Neural cell (in vitro differentiated cells): ENCODE measurements around the gene PRELID1.

Experiments used
- EP300 ChIP-seq: fragments of 450-650 bp; conservative IDR thresholded peaks from 2 replicates; pipeline ENCODE4 v1.6.1; 2014; ENCODE audit warnings: antibody characterized with exemption, mild to moderate bottlenecking, moderate library complexity; ENCODE audit not compliant: poor library complexity, severe bottlenecking
- EZH2 ChIP-seq: fragments of 200-600, 300-800 bp; shearing (Covaris generic), sonication (generic); IDR thresholded peaks from 2 replicates; pipeline ENCODE4 v1.6.1; 2014; ENCODE audit warnings: antibody characterized with exemption, low read length, borderline replicate concordance, mild to moderate bottlenecking; ENCODE audit not compliant: insufficient read depth, poor library complexity, severe bottlenecking
- MXI1 ChIP-seq: fragments of 450-650 bp; conservative IDR thresholded peaks from 2 replicates; pipeline ENCODE4 v1.6.1; 2014; ENCODE audit warnings: antibody characterized with exemption, mild to moderate bottlenecking; ENCODE audit not compliant: poor library complexity, severe bottlenecking
- POLR2AphosphoS5 ChIP-seq: IDR thresholded peaks from 2 replicates; pipeline ENCODE4 v1.6.1; 2012
- RAD21 ChIP-seq: fragments of 450-650 bp; conservative IDR thresholded peaks from 2 replicates; pipeline ENCODE4 v1.6.1; 2014; ENCODE audit warnings: antibody characterized with exemption, mild to moderate bottlenecking, moderate library complexity
- SMC3 ChIP-seq: fragments of 450-650 bp; conservative IDR thresholded peaks from 2 replicates; pipeline ENCODE4 v1.6.1; 2014; ENCODE audit warnings: antibody characterized with exemption, mild to moderate bottlenecking, moderate library complexity; ENCODE audit not compliant: poor library complexity
- TAF1 ChIP-seq: IDR thresholded peaks from 2 replicates; pipeline ENCODE4 v1.6.1; 2012; ENCODE audit warnings: low read depth
- TF ChIP-seq, protein P1 (sequence below): fragments of 450-650 bp; IDR thresholded peaks from 2 replicates; pipeline ENCODE4 v1.5.1; 2014; ENCODE audit warnings: antibody characterized with exemption, mild to moderate bottlenecking, moderate library complexity; ENCODE audit not compliant: poor library complexity, severe bottlenecking
- TF ChIP-seq, protein P2 (sequence below): IDR thresholded peaks from 2 replicates; pipeline ENCODE4 v1.6.1; 2012; ENCODE audit warnings: borderline replicate concordance

DNA sequence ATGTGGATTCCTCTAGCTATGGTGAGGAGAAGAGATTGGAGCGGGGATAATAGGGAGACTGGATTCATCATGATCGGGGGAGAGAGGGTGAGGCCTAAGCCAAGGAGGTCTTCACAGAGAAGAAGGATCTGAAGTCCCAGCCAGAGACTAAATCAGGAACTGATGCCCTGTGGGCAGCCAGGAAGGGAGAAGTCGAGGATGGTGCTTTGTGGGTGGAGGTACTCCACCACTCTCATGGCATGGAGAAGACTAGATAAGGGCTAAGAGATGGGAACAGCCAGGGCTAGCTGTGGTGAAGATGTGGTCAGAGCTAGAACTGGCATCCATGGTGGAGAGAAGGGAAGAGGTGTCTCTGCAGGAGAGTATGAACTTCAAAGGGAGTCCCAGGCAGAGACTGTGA, 51.1 kb downstream of the PRELID1 start:
- TF ChIP-seq, protein P1, sequence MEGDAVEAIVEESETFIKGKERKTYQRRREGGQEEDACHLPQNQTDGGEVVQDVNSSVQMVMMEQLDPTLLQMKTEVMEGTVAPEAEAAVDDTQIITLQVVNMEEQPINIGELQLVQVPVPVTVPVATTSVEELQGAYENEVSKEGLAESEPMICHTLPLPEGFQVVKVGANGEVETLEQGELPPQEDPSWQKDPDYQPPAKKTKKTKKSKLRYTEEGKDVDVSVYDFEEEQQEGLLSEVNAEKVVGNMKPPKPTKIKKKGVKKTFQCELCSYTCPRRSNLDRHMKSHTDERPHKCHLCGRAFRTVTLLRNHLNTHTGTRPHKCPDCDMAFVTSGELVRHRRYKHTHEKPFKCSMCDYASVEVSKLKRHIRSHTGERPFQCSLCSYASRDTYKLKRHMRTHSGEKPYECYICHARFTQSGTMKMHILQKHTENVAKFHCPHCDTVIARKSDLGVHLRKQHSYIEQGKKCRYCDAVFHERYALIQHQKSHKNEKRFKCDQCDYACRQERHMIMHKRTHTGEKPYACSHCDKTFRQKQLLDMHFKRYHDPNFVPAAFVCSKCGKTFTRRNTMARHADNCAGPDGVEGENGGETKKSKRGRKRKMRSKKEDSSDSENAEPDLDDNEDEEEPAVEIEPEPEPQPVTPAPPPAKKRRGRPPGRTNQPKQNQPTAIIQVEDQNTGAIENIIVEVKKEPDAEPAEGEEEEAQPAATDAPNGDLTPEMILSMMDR, result no peak
- TF ChIP-seq SMC3 (no peak), MXI1 (no peak), EP300 (no peak), TAF1 (no peak), EZH2 (no peak), RAD21 (no peak), POLR2AphosphoS5 (no peak)
- TF ChIP-seq, protein P2, sequence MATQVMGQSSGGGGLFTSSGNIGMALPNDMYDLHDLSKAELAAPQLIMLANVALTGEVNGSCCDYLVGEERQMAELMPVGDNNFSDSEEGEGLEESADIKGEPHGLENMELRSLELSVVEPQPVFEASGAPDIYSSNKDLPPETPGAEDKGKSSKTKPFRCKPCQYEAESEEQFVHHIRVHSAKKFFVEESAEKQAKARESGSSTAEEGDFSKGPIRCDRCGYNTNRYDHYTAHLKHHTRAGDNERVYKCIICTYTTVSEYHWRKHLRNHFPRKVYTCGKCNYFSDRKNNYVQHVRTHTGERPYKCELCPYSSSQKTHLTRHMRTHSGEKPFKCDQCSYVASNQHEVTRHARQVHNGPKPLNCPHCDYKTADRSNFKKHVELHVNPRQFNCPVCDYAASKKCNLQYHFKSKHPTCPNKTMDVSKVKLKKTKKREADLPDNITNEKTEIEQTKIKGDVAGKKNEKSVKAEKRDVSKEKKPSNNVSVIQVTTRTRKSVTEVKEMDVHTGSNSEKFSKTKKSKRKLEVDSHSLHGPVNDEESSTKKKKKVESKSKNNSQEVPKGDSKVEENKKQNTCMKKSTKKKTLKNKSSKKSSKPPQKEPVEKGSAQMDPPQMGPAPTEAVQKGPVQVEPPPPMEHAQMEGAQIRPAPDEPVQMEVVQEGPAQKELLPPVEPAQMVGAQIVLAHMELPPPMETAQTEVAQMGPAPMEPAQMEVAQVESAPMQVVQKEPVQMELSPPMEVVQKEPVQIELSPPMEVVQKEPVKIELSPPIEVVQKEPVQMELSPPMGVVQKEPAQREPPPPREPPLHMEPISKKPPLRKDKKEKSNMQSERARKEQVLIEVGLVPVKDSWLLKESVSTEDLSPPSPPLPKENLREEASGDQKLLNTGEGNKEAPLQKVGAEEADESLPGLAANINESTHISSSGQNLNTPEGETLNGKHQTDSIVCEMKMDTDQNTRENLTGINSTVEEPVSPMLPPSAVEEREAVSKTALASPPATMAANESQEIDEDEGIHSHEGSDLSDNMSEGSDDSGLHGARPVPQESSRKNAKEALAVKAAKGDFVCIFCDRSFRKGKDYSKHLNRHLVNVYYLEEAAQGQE, result no peak
